Measurements from ENCODE around the gene AIFM1.

AIFM1 gene

DNA sequence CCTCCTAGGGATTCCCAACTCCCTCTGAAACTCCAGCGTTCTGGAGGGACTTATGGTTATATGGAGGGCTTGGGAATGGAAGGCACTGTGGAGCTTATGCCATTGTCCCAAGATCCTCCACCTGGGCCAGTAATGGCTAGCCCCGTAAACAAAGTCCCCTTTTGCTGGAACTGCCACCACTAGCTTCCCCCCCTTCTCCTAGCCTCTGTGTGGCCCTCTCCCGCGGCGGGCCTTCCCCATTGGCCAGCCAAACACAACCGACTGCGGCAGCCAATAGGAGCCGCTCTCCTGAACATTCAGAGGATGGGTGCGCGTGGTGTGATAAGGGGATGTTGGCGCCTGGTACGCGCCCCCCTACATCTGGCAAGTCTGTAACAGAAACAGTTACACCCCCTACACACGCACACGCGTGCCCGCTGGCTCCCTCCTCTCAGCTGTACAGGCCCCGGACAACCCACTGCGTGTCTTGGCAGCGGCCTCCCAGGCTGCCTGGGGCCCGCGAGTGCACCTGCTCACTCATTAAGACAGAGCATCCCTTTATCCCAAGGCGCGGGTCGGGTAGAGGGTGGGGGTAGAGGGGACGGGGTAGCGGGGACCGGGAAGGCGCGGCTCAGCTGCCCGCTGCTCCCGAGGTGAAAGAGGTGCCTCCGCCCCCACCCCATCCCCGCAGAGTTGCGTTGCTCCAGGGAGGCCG, 5.3 kb upstream of the AIFM1 start:
- DNase-seq (ENCODE audit: low read depth in 2 of 2): peak in 1 of 2 donors; percentile 52

DNA sequence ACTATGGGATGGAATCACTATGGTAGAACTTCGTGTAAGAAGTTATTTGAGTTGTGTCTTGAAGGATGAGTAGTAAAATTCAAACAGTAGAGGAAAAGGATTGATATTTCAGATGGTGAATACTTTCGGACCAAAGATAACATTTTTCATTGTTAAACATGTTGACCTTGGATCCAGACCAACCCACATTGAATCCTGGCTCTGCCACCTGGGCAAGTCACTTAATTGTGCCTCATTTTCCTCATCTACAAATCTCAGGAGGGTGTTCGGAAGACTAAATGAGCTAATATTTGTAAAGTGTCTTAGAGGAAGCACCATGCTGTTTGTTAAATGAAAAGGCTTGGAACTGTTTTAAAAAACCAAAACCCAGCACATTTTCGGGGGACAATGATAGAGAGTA, 1.4 kb upstream of the AIFM1 start:
- DNase-seq (ENCODE audit: low read depth in 2 of 2): no peak

DNA sequence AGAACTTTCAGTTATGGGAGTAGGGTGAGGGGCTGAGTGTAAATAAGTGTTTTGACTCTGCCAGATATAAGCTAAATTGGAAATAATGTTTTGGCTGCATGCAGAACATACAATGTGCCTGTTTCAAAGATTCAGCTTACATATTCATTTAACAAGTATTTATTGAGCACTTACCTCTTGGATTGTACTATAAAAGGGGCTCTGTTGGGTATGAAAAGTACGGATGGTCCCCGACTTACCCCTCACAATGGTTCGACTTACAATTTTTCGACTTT, 799 bp upstream of the AIFM1 start:
- DNase-seq (ENCODE audit: low read depth in 2 of 2): no peak

DNA sequence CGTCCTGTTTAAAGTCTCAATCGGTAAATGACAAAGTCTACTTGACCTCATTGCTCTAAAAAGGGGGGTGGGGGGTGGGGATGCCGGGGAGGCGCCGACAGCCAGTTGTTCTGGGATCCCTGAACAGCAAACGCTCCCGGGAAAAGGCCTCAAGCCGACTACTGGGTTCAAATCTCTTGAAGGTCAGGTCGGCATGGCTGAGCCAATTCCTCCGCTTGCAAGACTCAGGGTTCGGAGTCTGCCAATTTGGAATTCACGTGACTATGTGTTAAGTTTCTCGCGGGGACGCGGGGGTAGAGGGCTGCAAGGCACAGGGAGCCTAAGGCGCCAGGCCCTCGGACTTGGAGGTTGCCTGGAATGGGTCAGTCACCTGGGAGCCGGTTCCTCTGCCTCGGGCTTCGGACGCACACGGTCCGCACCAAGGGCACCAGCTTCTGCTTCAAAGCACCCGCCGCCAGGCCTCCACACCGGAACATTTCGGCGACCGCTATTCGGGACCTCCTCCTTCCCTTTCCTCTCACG, 399 bp downstream of the AIFM1 start:
- no peak for DNase-seq (ENCODE audit: low read depth in 2 of 2)

DNA sequence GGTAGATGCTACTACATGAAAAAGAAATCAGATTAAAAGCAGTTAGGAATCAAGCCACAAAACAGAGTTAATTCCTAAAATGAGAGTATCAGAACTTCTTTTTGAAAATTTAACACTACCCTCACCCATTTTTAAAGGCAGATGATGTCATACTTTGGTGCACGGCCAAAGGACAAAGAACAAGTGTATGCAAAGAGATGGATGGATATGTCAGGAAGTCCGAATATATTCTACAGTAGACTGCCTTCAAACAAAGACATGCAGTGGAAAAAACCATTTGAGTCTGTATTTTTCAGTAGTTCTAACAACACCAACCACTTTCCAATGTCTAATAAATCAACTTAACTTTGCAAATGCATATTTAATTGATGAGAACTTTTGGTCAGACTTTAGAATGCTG, 2.2 kb downstream of the AIFM1 start:
- DNase-seq (ENCODE audit: low read depth in 2 of 2): no peak

DNA sequence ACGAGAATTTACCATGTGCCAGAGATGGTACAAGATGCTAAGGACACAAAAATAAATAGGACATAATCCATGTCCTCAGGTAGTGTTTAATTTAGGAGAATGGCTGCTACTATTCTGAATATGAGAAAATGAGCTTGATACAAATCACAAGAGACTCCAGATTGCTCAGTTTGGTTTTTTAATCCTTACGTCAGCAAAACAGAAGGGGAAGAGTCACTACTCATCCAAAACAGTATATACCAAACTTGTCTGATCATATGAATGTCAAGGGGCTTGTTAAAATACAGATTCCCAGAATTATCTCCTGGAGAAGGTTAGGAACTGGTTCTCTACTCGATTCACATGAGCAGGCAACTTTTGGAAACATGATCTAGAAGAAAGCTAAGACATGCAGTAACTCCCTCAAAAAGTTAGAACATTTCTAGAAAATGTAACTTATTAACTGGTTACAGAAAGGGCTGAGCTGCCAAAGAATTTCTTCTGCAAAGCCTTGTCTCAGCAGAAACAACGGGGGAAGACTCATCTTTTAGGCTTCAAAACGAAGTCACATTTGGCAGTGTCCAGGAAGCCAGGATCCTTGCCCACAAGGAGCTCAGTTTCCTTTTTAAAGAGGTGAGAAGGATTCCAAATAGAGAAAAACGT, 3.4 kb downstream of the AIFM1 start:
- DNase-seq (ENCODE audit: low read depth in 2 of 2): no peak

DNA sequence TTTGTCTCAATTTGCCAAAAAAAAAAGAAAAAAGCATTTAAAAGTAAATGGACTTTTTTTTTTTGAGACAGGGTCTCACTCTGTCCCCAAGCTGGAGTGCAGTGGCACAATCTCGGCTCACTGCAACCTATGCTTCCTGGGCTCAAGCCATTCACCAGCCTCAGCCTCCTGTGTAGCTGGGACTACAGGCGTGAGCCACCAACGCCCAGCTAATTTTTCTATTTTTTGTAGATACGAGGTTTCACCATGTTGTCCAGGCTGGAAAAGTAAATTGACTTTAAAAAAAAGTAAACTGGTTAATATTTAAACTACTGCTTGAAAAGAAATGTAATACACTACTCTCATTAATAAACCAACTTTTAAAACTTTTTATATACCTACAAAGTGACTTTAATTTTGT, 5.9 kb downstream of the AIFM1 start:
- DNase-seq (ENCODE audit: low read depth in 2 of 2): no peak

DNA sequence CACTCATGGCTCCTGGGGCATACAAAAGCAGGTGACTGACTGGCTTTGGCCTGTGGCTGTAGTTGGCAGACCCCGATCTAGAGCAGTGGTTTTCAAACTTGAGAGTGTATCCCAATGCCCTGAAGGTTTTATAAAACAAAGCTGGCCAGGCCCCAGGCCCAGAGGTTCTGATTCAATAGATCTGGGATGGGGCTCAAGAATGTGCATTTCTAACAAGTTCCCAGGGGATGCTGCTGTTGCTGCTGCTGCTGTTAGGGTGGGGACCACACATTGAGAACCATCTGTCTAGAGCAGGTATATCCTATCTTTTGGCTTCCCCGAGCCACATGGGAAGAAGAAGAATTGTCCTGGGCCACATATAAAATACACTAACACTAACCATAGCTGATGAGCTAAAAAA, 7.3 kb downstream of the AIFM1 start:
- DNase-seq (ENCODE audit: low read depth in 2 of 2): no peak

DNA sequence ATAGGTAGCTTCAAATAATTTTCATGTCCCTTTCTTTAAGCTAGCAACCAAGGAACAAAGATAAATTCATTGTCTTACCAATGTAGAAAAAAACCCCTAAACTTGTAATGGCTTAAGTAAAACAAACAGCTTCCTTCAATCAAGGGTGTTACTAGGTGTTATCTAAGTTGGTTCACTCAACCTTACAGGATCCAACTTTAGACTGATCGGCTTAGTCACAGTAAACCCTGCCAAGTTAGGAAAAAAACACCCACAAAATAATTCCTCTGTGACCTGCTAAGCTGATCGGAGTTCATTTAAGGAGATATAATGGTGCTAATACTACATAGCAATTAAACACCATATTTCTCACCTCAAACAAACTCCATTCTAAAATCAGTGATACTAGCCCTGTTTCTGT, 10.1 kb downstream of the AIFM1 start:
- DNase-seq (ENCODE audit: low read depth in 2 of 2): no peak

DNA sequence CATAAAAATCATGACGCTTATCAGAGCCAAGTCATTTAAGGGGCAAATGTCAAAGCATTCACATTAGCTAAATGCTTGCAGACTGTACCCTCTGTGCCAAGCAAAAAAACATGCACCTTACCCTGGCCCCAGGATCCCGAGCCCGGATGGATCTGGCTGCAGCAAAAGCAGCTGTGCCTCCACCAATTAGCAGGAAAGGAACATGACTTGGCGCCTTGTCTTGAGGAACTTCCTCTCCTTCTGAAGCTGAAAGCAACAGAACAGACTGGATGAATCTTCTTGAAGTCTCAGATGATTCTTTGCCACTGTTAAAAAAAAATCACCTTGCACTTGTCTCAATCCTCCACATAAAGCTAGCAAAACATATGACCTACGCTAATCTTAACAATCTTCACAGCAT, 18.0 kb downstream of the AIFM1 start:
- no peak for DNase-seq (ENCODE audit: low read depth in 2 of 2)

DNA sequence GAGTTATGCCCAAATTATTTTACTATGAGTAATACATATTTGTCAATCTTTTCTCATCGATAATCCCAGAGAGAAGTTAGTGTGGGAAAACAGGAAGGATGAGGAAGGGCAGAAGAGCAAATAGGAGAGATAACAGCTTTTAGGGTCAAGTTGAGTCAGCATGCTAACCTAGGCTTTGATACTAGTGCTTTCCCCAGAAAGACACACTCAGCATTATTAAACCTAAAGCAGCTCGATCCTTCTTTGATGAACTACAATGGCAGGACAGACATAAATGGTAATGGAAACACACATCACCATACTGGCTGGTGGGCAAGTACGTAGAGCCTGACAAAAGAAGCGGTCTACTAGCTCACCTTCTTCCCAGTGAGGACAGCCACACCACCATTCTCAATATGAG, 20.5 kb downstream of the AIFM1 start:
- no peak for DNase-seq (ENCODE audit: low read depth in 2 of 2)

DNA sequence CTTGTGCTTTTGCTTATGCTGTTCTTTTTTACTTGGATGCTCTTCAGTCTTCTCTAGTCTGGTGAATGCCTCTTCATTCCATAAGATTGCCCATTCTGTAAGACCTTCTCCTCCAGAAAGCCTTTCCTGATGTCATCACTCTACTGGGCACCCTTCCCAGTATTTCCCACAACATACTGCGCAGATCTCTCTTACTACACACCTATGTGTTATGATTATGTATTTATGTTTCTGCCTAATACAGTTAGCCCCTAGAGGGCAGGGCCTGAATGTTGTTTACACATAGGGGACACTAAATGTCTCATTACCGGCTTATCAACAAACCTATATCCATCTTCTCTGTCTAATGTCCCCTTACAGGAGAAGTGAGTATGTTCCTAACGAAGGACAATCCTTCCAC, 21.1 kb downstream of the AIFM1 start:
- no peak for DNase-seq (ENCODE audit: low read depth in 2 of 2)

DNA sequence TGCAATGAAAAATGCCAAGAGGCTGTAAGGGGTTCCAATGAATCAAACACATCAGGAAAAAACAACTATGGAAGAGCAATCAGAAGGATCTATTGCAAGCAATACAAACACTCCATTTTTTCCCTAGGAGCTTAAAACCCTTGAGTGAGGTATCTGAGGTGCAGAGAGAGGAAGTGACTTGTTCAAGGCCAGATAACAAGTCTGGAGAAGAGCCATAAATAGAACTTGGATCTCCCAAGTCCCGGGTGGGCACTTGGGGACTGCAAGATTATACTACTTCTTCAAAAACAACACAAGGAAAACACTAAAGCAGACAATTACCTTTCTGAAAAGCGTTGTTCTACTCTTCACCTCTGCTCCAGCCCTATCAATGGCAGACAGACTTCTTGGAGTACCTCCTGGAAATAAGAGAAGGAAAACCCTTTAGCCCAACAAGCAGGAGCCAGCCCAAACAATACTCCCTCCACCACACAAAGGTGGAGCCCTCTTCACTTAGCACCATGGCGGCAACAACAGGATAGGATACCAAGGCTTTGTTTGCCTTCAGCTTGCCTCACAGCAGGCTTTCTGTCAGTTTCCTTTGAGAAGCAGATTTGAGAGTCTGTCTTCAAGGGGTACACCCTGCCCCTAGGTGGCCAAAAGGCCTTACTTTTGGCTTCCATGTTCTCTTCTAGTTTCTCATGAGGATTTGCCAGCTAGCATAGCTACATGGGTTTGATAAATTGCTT, 26.0 kb downstream of the AIFM1 start:
- no peak for DNase-seq (ENCODE audit: low read depth in 2 of 2)

DNA sequence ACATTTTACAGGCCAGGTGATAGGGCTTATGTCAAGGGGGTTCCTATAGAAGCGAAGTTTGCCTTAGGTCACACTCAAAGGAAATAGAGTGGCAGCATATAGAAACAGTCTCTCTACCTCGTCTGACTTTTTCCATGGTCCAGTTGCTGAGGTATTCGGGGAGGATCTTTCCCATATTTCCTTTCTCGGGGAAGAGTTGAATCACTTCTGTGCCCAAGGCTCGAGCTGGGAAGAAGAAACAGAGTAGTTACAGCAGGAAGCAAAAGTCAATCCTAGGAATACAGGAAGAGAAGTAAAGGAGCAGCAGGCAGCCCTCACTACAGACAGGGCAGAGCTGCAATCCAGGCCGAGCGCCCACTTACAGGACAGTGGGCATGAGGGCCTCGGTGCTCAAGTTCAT, 28.7 kb downstream of the AIFM1 start:
- DNase-seq (ENCODE audit: low read depth in 2 of 2): no peak

DNA sequence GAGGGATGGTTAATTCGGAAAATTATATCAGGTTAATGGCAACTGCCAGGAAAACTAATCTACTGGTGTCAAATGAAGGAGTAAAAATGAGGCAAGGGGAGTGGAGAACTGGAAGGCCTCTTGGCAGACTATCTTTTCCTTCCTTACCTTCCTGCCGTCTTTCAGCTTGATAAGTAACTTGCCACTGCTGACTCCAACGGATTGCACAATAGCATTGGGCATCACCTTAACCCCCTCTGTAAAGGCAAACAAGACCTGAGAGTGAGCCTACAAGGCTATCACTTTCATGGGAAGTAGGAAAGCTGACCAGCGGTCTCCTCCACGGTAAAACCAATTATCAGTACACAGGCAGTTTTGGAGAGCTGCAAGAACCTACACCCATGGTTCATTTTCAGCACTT, 29.1 kb downstream of the AIFM1 start:
- DNase-seq (ENCODE audit: low read depth in 2 of 2): no peak

DNA sequence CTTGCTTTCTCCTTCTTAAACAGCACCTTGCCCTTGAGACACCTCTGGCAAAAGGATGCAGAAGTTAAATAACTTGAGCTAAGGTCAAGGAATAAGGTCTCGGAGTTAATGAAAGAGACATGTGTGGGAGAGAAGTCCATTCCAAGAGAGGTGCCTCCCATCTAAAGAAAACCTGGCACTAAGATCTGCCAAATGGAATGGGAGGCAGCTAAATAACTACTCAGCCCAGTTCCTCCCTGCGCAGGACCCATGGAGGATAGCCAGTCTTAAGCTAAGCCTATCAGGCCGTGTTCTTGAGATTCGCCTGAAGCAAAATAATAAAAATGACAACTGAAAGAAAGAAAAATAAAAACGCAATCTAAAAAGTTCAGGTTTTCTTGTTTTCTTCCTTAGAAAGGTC, 34.7 kb downstream of the AIFM1 start:
- DNase-seq (ENCODE audit: low read depth in 2 of 2): no peak

DNA sequence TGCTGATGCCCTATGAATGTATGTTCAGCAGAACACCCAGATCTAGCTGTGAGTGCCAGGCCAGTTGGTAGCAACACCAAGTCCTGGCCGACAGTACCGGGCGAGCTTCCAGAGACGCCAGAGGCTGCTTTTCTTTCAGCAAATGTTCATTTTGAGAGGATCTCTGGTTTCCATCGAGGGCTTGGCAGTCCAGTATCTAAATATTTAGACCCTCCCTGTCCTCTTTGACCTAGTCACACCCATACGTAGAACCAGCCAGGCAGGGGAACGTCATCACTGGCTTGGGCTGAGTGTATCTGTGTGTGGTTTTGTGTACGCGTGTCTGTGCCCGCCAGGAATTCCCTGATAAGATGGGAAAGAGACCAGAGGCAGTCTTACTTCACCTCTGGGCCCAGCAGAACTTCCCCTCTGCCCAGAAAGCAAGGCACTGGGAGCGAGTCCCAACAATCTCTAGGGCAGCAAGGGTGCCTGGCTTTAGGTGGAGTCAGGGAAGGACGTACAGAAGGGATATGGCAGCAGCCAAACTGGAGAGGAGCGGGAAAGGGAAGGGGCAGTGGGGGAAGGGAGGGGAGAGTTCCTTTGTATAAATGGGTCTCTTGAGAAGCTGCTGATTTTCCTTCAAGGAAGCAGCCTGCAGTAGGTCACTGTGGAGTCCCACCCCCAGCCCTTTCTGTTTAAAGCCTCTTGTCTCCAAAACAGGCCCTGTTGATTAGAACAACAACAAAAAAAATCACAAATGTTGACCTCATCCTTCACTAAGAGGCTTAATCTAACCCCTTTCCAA, 40.4 kb downstream of the AIFM1 start:
- DNase-seq (ENCODE audit: low read depth in 2 of 2): no peak

DNA sequence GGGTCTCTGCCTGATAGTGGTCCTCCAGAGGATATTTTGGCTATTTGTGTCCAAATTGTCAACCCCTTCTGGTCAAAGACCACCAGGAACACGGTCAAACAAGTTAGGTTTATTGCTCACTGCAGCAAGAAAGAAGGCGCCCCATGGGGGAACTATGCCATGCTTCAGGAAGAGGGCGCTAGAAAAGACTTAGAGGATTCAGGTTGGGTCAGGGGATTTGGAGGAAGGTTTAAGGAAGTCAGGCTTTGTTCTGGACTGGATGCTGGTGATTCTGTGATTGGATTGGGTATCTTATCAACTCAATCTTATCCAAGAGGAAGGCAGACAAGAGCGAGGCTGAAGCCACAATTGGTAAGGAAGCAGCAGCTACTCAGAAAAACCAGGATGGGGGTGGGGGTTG, 41.1 kb downstream of the AIFM1 start:
- no peak for DNase-seq (ENCODE audit: low read depth in 2 of 2)

DNA sequence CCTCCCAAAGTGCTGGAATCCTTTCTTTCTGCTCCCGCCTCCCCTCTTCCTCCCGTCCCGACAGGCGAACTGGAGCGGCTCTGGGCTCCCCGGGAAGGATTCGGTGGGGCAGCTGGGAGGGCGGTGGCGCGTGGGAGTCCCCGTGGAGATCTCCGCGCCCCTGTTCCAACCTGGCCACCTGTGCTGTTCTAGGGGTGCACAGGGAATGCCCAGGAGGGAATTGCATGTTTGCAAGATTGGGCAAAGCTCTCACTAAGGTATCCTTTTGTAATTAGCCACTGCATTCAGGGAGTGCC, 44.2 kb downstream of the AIFM1 start:
- no peak for DNase-seq (ENCODE audit: low read depth in 2 of 2)

DNA sequence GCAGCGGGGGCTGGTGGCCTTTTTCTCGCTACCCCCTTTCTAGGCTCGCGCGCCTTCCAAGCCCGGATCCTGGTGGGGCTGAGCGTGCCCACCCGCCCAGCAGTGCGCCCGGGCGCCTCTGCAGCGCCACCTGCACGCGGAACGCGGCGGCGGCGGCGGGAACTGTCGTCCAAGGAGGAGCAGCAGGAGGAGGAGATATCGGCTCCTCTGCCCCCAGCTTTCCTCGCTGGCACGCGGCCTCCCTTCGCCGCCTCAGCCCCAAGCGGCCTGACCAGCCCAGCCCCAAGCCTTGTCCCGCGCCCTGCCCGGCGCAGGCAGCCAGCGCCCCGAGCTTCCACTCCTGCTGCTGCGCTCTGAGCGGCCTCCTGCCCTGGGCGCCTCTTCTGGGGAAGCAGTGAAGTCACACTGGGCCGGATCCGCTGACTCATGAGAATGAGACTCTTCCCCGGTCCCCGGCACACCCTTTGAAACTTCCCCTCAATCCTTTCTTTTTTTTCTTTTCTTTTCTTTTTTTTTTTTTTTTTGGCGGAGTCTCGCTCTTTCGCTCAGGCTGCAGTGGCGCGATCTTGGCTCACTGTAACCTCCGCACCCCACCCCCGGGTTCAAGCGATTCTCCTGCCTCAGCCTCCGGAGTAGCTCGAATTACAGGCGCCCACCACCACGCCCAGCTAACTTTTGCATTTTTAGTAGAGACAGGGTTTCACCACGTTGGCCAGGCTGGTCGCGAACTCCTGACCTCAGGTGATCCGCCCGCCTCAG, 44.7 kb downstream of the AIFM1 start:
- DNase-seq (ENCODE audit: low read depth in 2 of 2): peak; percentile 31 to 47

DNA sequence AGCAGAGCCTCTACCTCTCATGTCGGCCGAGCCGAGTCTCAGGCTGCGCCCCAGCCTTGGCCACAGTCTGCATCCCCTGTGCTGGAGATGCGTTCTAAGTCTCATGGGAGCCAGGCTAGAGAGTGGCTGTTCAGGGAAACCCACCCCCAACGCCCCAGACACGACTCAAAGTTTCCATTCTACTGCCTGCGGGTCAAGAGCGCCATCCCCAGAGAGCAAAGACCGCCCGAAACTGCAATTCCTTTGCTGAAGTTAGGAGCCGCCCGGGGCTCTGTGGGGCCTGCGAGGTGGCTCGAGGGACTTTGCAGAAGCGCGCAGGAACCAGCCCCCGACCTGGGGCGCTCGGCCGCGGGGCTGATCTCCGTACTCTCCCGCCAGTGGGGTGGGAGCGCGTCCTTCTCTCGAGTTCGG, 45.3 kb downstream of the AIFM1 start:
- DNase-seq (ENCODE audit: low read depth in 2 of 2): peak in 1 of 2 donors; percentile 8

DNA sequence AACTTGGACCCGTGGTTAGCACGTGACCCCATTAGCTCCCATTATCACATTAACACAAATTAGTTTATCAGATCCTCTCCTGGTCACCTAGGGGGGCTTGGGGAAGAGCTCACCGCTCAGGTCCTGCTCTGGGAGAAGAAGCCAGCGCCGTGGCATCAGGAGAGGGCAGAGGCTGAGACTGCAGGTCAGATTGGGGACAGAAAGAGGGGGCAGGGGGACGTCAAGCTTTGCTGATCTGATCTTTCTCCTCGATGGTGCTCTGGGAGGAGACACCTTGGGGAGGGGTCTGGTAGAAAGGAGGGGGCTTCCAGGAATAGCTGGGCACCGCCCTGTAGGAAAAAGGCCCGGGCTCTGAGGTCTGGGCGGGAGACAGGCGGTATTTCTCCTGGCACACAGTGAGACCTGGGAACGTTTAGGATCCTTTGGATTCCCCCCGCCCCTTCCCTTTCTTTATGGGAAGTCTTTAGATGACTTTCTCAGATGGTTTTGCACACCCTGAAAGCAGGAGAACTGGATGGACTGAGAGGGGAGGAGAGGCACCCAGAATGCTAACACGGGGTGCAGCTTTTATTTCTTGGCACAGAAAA, 46.2 kb downstream of the AIFM1 start:
- no peak for DNase-seq (ENCODE audit: low read depth in 2 of 2)

All from stimulated activated CD8-positive, alpha-beta memory T cell treated with anti-CD3 and anti-CD28 coated beads, Interleukin-7, amount 100 ng/mL, for 4 hours (primary cell).